PFSK-1 (cell line): Measurements from ENCODE around the gene GALNT15.

Experiments
- FOXP2 ChIP-seq: optimal IDR thresholded peaks from 2 replicates; pipeline ENCODE3; 2011; ENCODE audit warnings: borderline replicate concordance, control low read depth, inconsistent platforms; ENCODE audit not compliant: insufficient read depth; ENCODE audit errors: extremely low read length, extremely low read depth
- POLR2AphosphoS5 ChIP-seq: IDR thresholded peaks from 2 replicates; pipeline ENCODE4 v1.6.1; 2012; ENCODE audit warnings: low read depth, mild to moderate bottlenecking, control low read depth, low read length, moderate library complexity
- SIN3A ChIP-seq: IDR thresholded peaks from 2 replicates; pipeline ENCODE4 v1.6.1; 2012; ENCODE audit warnings: mild to moderate bottlenecking, low read length, moderate library complexity, borderline replicate concordance; ENCODE audit not compliant: insufficient read depth
- TAF1 ChIP-seq: IDR thresholded peaks from 2 replicates; pipeline ENCODE4 v1.6.1; 2012; ENCODE audit warnings: low read length, control low read depth, borderline replicate concordance; ENCODE audit not compliant: insufficient read depth
- TF ChIP-seq, protein P1 (sequence below), 2 experiments: IDR thresholded peaks; 2 replicates each; pipeline versions ENCODE4 v1.6.1 to v1.8.0; 2011 to 2012; ENCODE audit warnings: low read depth in 2 of 2, low read length in 2 of 2, control low read depth in 1 of 2, inconsistent platforms in 1 of 2, mild to moderate bottlenecking in 1 of 2, moderate library complexity in 1 of 2; ENCODE audit not compliant: insufficient read depth in 1 of 2

The GALNT15 gene

DNA sequence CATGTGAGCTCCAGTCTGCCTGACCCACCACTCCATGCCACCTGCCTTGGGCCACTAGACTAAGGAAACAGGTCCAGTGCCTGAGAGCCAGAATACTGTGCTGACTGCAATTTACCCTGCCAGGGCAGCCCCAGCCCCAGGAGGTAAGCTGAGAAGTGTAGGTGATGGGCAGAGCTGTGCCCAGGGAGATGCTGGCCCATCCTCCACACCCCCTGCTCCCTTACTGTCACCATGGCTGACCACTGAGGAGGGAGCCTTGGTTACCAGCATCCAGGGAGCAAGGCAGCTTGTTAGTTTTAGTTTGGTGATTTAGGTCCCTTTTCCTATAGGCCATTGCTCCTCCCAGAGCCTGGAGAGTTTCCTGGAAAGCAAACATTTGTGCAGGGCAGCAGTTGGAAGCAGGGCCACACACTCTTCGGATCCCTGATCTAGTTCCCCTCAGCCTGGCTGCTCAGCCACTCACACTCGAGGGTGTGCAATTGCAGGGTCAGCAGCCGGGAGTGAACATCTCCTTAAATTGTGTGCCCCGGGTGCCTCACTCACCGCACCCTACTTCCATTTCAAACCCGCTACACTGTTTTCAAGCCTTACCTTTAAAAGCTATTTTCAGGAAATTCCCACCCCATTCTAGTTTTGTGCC is 2.0 kb downstream of the GALNT15 start:
- no peak for TF ChIP-seq TAF1
- TF ChIP-seq SIN3A: no peak
- TF ChIP-seq, protein P1, sequence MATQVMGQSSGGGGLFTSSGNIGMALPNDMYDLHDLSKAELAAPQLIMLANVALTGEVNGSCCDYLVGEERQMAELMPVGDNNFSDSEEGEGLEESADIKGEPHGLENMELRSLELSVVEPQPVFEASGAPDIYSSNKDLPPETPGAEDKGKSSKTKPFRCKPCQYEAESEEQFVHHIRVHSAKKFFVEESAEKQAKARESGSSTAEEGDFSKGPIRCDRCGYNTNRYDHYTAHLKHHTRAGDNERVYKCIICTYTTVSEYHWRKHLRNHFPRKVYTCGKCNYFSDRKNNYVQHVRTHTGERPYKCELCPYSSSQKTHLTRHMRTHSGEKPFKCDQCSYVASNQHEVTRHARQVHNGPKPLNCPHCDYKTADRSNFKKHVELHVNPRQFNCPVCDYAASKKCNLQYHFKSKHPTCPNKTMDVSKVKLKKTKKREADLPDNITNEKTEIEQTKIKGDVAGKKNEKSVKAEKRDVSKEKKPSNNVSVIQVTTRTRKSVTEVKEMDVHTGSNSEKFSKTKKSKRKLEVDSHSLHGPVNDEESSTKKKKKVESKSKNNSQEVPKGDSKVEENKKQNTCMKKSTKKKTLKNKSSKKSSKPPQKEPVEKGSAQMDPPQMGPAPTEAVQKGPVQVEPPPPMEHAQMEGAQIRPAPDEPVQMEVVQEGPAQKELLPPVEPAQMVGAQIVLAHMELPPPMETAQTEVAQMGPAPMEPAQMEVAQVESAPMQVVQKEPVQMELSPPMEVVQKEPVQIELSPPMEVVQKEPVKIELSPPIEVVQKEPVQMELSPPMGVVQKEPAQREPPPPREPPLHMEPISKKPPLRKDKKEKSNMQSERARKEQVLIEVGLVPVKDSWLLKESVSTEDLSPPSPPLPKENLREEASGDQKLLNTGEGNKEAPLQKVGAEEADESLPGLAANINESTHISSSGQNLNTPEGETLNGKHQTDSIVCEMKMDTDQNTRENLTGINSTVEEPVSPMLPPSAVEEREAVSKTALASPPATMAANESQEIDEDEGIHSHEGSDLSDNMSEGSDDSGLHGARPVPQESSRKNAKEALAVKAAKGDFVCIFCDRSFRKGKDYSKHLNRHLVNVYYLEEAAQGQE (IDR thresholded peaks at IDR 0.05; ENCODE audit: insufficient read depth in 1 of 2, low read depth in 2 of 2, low read length in 2 of 2): no peak
- TF ChIP-seq FOXP2: no peak
- no peak for TF ChIP-seq POLR2AphosphoS5

DNA sequence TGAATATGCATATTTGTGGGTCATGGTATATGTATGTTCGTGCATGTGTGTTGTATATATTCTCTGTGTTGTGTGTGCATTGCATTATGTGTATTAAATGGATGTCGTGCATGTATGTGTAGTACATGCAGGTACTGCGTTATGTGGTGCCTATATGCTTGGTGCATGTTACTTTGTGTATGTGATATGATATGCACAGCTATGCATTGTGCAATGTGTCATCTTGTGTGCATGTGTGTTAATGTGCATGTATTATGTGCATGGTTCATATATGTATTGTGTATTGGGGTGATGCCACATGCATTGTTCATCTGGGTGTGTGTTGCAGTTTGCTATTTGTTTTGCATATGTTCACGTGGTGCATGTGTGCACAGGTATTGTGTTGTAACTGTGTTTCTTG is 2.9 kb downstream of the GALNT15 start:
- TF ChIP-seq, protein P1 (IDR thresholded peaks at IDR 0.05; ENCODE audit: insufficient read depth in 1 of 2, low read depth in 2 of 2, low read length in 2 of 2): no peak
- TF ChIP-seq POLR2AphosphoS5: no peak

DNA sequence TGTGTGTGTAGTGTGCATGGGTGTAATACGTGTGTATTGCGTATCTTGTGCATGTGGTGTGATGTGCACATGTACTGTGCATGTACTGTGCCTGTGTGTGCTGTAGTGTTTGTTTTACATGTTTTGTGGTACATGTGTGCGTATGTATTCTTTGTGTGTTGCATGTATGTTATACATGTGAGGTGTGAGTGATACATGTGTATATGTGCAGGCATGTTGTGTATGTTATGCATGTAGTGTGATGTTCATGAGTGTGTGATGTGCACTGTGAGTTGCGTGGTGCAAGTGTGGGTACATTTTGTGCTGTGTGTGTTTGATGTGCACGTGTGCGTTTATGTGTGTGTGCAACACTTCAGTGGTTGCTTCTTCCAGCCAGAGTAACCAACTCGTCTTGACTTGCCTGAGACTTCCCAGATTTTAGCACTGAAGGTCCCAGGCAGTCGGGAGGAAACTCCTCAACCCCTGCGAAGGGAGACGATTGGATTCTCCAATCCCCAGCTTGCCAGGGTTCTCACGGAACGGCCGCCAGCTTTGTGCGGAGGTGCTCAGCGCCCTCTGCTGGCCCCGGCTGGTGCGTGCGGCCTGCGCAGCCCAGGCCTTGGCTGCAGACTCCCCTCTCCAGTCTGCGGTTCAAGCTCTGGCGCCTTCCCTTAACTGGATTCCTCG is 3.6 kb downstream of the GALNT15 start:
- TF ChIP-seq FOXP2 (peak; percentile 73), SIN3A (no peak)

DNA sequence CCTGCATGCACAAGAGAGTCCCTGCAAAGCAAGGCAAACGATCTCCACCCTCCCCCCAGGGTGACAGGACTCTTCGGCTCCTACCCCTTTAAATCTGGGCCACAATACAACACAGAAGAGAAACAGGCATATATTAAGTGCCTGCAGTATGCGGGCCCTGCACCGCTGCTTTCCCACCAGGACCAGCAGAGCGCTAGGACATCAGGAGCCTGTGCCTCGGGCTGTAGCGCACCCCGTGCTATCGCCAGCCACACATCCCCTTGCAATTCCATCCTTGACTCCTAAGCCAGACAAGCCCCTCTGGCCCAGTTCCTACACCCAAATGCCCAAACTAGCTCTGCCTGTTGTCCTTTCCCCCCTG is 4.1 kb downstream of the GALNT15 start:
- TF ChIP-seq POLR2AphosphoS5 (no peak), FOXP2 (no peak)

DNA sequence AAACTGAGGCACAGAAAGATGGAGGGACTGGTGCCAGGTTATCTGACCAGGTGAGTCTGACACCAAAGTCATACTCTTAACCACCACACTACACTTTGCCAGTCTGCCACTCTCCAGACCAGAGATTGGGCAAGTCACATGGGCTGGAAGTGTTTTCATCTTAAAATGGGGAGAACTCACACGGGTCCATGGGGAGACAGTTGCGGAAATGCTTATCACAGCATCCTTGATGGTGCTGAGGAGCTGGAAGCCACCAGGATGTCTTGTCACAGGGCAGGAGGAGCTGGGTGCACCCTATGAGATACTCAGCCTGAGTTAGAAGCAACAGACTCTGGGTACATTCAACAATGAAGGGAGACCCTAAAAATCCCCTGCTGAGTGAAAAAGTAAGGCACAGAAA is 4.8 kb downstream of the GALNT15 start:
- TF ChIP-seq TAF1 (no peak), SIN3A (no peak), POLR2AphosphoS5 (no peak), FOXP2 (no peak)
- TF ChIP-seq, protein P1 (IDR thresholded peaks at IDR 0.05; ENCODE audit: insufficient read depth in 1 of 2, low read depth in 2 of 2, low read length in 2 of 2): no peak

DNA sequence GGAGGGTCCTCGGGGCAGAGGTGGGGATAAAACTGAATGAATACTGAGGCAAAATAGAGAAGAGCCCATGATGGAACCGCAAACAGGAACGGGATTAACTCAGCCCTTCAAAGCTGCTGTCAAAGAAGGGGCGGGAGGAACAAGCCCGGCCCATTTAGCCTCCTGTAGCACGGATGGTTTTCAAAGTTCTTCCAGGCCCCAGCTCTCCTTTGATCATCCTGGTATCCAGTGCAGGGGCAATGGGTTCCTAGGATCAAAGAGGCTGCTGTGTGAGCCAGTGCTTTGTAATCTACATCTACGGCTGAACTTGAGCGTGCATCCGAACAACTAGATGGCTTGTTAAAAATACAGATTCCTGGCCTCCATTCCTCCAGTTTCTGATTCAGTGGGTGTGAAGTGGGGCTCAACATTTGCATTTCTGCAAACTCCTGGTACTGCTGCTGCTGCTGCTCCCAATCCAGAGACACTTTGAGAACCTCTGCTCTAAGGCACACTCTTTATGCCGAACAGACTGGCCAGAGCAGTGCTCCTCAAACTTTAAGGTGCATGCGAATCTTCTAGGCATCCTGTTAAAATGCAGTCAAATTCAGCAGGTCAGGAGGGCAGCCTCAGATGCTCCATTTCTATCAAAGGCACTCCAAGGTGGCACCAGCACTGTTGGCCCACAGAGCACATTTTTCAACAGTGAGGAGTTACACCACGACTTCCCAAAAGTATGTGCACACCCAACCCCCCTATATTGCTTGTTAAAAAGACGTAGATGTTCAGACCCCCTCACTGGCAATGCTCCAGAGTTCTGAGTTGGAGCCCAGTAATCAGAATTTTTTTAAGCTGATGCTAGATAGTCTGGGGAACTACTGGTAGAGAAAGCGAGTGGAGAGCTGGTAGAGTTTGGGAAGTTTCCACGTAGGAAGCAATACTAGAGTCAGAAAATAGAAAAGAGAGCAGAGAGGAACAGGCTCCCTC is 5.6 kb downstream of the GALNT15 start:
- TF ChIP-seq POLR2AphosphoS5: no peak
- no peak for TF ChIP-seq TAF1
- no peak for TF ChIP-seq SIN3A
- TF ChIP-seq, protein P1 (IDR thresholded peaks at IDR 0.05; ENCODE audit: insufficient read depth in 1 of 2, low read depth in 2 of 2, low read length in 2 of 2): no peak
- TF ChIP-seq FOXP2: no peak
